Adrenal gland (tissue), 12 donors: ENCODE results near the gene SLC6A3. TPM values are rescaled to one million over a fixed set of nuclear protein-coding genes. Genes with fewer than 3 reads are reported as not detected.

Experiments used
- DNase-seq, 7 donors: peaks; one replicate each; pipeline ENCODE4 v3.0.0-alpha.2; 2019 to 2020
- H3K27ac ChIP-seq, 5 donors: fragments of 200-600 bp; sonication (generic) in 4 of 5; 1 replicate in 3 of 5; 2 replicates in 2 of 5; pipeline versions ENCODE4 v1.5.1 to v1.8.0; 2016 to 2020; ENCODE audit warnings: mild to moderate bottlenecking in 1 of 5
- H3K27me3 ChIP-seq: fragments of 200-600 bp; 2 replicates; pipeline ENCODE4 v1.8.0; 2021
- H3K36me3 ChIP-seq, 2 donors: fragments of 200-600 bp; replicated peaks in 1 of 2; 1 replicate in 1 of 2; 2 replicates in 1 of 2; pipeline versions ENCODE4 v1.5.1 to v1.8.0; 2018 to 2022
- H3K4me1 ChIP-seq, 2 donors: fragments of 200-600 bp; replicated peaks in 1 of 2; 1 replicate in 1 of 2; 2 replicates in 1 of 2; pipeline versions ENCODE4 v1.5.1 to v1.8.0; 2018 to 2021
- H3K4me3 ChIP-seq, 4 donors: fragments of 200-600 bp; sonication (generic) in 3 of 4; one replicate each; pipeline ENCODE4 v1.5.1; 2016 to 2018
- H3K9me3 ChIP-seq, 3 donors: fragments of 200-600 bp; sonication (generic) in 1 of 3; replicated peaks in 1 of 3; 1 replicate in 2 of 3; 2 replicates in 1 of 3; pipeline versions ENCODE4 v1.5.1 to v1.8.0; 2016 to 2021
- POLR2A ChIP-seq, 2 donors: fragments of 450-650 bp; IDR thresholded peaks; one replicate each; pipeline ENCODE4 v1.6.1; 2017; ENCODE audit warnings: antibody characterized with exemption in 2 of 2, mild to moderate bottlenecking in 2 of 2, moderate library complexity in 1 of 2
- WGBS, 4 donors: extraction: QIAGEN DNeasy Blood & Tissue Kit in 2 of 4; methylation state at CpG; one replicate each; pipeline versions ENCODE4 v1.1.5 to v1.1.7; 2013 to 2017; 5-methylcytosine and 5-hydroxymethylcytosine counted together
- intact Hi-C, 2 donors: fragments of 100-400 bp; cut with DNase I; formaldehyde crosslinking; loops; one replicate each; pipeline versions ENCODE4 v1.14.1 to v1.15.0; 2022 to 2023
- polyA plus RNA-seq, 3 donors: library from polyadenylated mRNA; stranded (reverse); fragments of 200-250 nt in 2 of 3; fragments of 350-450 nt in 1 of 3; fragmentation: Illumina TruSeq in 1 of 3; extraction: RNeasy Lipid Tissue Mini Kit (QIAGEN cat#74804) in 1 of 3; gene quantifications; one replicate each; pipeline ENCODE4 v1.2.3, GENCODE V29; 2013 to 2014
- total RNA-seq, 9 donors: library from RNA; depleted of rRNA in 4 of 9; stranded (reverse); fragments of >200 nt in 4 of 9; fragments of 120-200 nt in 1 of 9; fragmentation: NEBNext Ultra II Directional in 1 of 9; extraction: Animal tissue kit (Norgen Biotek cat#: 25700) in 1 of 9; gene quantifications; one replicate each; pipeline versions ENCODE4 v1.1.0 to v1.2.4, GENCODE V29; 2013 to 2023
- TF ChIP-seq, protein P1 (sequence below), 6 experiments: fragments of 450-650 bp in 4 of 6; fragments of 200-600 bp in 2 of 6; sonication (generic) in 1 of 6; IDR thresholded peaks; 1 replicate in 5 of 6; 2 replicates in 1 of 6; pipeline versions ENCODE4 v1.5.1 to v1.8.0; 2016 to 2021; ENCODE audit warnings: antibody characterized with exemption in 6 of 6, mild to moderate bottlenecking in 2 of 6, moderate library complexity in 1 of 6
- donor health status: healthy with polysubstance abuse.
- donor health status: Bipolar disorder and iron deficiency.
- donor health status: DM: yes; HTN: yes; CAD: no.
- donor health status: DM: no; HTN: no; CAD: no.
- donor health status: DM: no; HTN: no; CAD: no.
- donor health status: DM: yes; HTN: yes; CAD: no.

The SLC6A3 gene
- total and polyA plus RNA-seq, 12 donors = 0.10 TPM; not detected in 11

DNA sequence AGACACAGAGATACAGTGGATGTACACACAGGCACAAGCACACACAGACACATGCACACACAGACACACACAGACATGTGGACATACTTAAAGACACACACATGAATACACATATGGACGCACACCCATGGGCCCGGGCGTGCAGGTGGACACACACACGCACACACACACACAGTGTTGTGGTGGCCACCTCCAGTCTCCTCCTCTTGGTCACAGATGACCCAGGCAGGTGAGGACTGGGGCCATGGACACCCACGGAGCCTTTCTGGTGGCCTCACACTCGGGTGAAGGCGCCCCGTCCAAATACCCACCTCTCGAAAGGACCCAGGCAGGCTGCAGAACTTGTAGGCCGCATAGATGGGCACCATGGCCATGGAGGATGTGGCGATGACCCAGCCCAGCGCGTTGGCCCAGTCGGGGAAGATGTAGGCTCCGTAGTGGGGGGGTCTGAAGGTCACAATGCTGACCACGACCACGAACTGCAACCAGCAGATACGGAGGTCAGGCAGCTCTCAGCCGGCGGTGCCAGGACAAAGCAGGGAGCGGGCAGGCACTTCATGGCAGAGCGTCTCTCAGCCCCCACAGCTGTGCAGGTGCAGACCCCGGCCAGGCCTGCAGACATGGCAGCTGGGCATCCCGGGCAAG lies 42.5 kb downstream of the SLC6A3 start:
- Histone ChIP-seq H3K4me3 (no peak overlapping the region), H3K27ac (no peak overlapping the region), H3K36me3 (no peaks in the 10 kb centered on the region), H3K4me1 (no peaks in the 10 kb centered on the region), H3K27me3 (peaks cover 6% of the 10 kb centered on the region), H3K9me3 (no peaks in the 10 kb centered on the region)
- intact Hi-C loops = no loop called here
- TF ChIP-seq POLR2A (IDR thresholded peaks at IDR 0.05) = no peak
- TF ChIP-seq, protein P1, sequence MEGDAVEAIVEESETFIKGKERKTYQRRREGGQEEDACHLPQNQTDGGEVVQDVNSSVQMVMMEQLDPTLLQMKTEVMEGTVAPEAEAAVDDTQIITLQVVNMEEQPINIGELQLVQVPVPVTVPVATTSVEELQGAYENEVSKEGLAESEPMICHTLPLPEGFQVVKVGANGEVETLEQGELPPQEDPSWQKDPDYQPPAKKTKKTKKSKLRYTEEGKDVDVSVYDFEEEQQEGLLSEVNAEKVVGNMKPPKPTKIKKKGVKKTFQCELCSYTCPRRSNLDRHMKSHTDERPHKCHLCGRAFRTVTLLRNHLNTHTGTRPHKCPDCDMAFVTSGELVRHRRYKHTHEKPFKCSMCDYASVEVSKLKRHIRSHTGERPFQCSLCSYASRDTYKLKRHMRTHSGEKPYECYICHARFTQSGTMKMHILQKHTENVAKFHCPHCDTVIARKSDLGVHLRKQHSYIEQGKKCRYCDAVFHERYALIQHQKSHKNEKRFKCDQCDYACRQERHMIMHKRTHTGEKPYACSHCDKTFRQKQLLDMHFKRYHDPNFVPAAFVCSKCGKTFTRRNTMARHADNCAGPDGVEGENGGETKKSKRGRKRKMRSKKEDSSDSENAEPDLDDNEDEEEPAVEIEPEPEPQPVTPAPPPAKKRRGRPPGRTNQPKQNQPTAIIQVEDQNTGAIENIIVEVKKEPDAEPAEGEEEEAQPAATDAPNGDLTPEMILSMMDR (IDR thresholded peaks at IDR 0.05) = no peak
- 80 to 86% (median 86%) methylated on average over 5 to 24 of the region's 24 CpGs for WGBS, 4 donors
- DNase-seq = no peak

- DNase-seq = no peak
- H3K27me3 ChIP-seq = peaks cover 6% of the 10 kb centered on the region
- H3K4me1 ChIP-seq = no peaks in the 10 kb centered on the region
- no peak overlapping the region for H3K4me3 ChIP-seq
- no peaks in the 10 kb centered on the region for H3K36me3 ChIP-seq
- TF ChIP-seq, protein P1 (IDR thresholded peaks at IDR 0.05) = no peak
- TF ChIP-seq POLR2A (IDR thresholded peaks at IDR 0.05) = no peak
- 53 to 56% (median 55%) methylated on average over 6 to 14 of the region's 14 CpGs for WGBS, 4 donors
- H3K9me3 ChIP-seq = no peaks in the 10 kb centered on the region
- intact Hi-C loops = no loop called here
- H3K27ac ChIP-seq = no peak overlapping the region
Measured at GRCh38 chr5:1401536-1402138, 43.6 kb downstream of the SLC6A3 start.

GRCh38 chr5:1400936-1401335 lies 44.3 kb downstream of the SLC6A3 start:
- Histone ChIP-seq H3K9me3 (no peaks in the 10 kb centered on the region), H3K36me3 (no peaks in the 10 kb centered on the region), H3K4me1 (no peaks in the 10 kb centered on the region), H3K27ac (no peak overlapping the region), H3K4me3 (no peak overlapping the region), H3K27me3 (peaks cover 6% of the 10 kb centered on the region)
- WGBS, 4 donors = 77 to 83% (median 80%) methylated on average over 9 to 12 of the region's 12 CpGs
- DNase-seq = no peak
- intact Hi-C loops = no loop called here
- TF ChIP-seq, protein P1 (IDR thresholded peaks at IDR 0.05) = no peak
- TF ChIP-seq POLR2A (IDR thresholded peaks at IDR 0.05) = no peak

DNA sequence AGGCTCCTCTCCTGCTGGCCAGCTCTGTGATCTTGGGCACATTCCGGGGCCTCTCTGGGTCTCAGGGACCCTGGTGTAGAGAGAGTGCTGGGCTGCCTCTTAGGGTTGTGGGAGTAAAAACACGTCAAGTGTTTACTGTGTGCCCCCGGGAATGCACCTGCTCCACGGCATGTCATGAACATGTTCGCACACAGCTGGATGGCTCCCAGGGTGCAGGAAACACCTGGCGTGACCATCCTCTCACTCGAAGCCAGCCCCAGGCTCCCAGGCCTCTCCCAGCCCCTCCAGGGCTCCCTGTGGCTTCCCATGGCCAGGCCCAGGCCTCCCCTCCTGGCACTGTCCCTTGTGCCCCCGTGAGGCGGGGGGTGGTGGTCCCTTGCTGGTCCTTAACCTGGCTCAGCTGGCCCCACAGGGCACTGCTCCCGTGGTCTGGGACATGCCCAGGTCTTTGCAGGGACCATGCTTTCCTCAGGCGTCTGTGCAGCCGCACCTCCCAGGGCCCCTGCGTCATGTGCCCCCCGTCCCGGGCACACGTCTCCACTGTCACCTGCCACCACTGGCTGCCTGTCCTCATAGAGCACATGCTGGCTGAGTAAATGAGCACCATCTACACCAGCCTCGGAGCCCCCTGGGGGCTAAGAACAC lies 44.9 kb downstream of the SLC6A3 start:
- H3K4me1 ChIP-seq = no peaks in the 10 kb centered on the region
- intact Hi-C loops = no loop called here
- no peak for TF ChIP-seq POLR2A (IDR thresholded peaks at IDR 0.05)
- TF ChIP-seq, protein P1 (IDR thresholded peaks at IDR 0.05) = no peak
- no peak overlapping the region for H3K27ac ChIP-seq
- H3K4me3 ChIP-seq = no peak overlapping the region
- 67 to 83% (median 76%) methylated on average over 9 to 17 of the region's 17 CpGs for WGBS, 4 donors
- H3K36me3 ChIP-seq = no peaks in the 10 kb centered on the region
- H3K9me3 ChIP-seq = no peaks in the 10 kb centered on the region
- peaks cover 6% of the 10 kb centered on the region for H3K27me3 ChIP-seq
- no peak for DNase-seq
